ENCODE measurements around the gene KCNQ1.

DNA sequence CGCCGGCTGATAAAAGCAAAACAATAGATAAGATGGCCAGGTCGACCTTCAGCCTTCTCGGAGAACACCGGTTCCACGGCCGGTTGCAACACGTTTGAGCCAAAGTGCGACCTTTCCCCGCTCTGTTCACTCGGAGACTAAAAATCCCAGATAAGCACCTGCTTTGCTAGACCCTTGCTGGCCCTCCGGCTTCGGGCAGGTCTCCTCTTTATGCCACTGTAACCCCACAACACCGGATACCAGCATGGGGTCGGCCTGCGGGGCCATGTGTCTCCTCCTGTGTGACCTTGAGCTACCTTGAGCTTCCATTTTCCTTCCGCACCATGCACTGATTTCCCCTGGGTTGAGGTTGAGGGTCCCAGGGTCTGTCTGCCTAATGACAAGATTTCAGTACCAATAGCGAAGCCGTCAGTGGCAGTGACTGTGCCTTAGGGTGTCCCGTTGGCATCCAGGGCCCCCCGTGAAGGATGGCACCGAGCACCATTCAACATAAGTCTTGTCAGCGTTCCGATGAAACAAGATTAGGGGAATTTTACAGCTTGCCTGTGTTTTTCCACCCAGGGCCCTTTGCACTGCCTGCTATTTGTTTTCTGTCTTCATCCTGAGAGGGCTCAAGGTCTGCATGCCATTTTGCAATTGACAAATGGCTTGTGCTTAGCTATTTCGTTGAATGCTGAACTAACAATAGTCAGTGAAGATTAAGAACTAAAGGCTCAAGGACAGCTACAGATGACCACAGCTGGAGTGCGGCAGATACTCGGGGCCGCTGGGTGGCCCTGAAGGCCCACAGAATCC, 118.6 kb downstream of the KCNQ1 start:
- no peak for TF ChIP-seq GATA3 (IDR thresholded peaks at IDR 0.05; ENCODE audit: low read depth, low read length)
- no peak for TF ChIP-seq GATA2 (IDR thresholded peaks at IDR 0.05; ENCODE audit: low read depth, low read length)
